Stimulated activated CD4-positive, alpha-beta T cell treated with anti-CD3 and anti-CD28 coated beads, Interleukin-4, amount 100 ng/mL, for 4 hours (primary cell): ENCODE data around the gene LAMTOR3.

Source experiments
- DNase-seq, 2 experiments: peaks; one replicate each; pipeline ENCODE4 v3.0.0-alpha.2; 2020

Gene LAMTOR3

GRCh38 chr4:99894161-99894997 lies at the start of gene LAMTOR3:
Gene LAMTOR3 (minus strand): TSS chr4:99894427. CDS start chr4:99893963, 464 bp downstream.
- peak; percentile 83 to 90 for DNase-seq

DNA sequence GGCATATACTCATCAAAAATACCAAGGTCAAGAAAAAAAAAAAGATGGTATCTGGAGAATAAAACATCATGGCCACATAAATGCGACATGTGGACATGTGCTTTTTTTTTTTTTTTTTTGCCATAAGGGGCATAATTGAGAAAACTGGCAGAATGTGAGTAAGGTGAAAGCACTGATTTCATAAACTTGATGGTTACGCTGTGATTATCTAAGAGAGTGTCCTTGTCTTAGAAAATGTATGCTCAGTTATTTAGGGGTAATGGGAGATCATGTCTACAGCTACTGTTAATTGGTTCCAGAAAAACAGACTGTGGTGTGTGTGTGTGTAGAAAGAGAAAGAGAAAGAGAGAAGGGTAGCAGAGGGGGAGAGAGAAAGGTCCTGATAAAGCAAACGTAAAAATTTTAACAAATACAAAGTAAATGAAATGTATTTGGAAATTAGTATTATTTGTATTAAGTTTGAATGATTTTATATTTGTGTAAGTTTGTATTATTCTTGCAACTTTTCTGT lies 44.1 kb upstream of the LAMTOR3 start:
- DNase-seq, result no peak

DNA sequence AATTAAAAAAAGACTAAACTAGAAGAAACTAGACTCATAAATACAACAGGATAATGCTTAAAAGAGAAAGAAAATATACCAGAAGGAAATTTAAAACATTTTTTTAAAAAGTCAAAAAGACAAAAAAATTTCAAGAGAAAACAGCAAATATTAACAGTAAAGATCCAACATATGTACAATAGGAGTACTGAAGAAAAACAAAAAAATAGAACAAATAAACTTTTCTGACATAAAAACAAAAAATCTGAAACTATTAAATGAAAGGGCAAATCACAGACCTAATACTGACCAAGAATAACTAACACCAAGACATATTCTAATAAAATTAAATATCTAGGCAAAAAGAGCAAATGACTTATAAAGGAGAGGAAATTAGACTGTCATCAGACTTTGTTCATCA lies 40.7 kb upstream of the LAMTOR3 start:
- no peak for DNase-seq

DNA sequence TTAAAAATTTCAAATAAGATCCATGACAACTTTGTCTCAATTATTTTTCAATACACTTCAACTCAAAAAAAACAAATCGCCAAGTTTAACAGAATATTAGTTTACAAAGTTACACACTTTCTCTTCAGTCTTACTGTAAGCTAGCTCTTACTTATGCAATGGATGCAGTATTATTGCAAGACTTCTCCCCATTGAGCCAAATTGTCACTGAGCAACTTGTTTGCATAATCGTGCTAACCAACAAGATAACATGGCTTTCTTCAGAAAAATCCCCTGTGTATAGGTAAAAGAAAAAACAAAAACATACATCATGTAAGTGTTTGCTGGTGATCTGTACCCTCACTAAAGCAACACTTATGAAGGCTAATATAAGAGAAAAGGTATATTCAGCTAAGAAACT lies 33.3 kb upstream of the LAMTOR3 start:
- DNase-seq, result no peak

DNA sequence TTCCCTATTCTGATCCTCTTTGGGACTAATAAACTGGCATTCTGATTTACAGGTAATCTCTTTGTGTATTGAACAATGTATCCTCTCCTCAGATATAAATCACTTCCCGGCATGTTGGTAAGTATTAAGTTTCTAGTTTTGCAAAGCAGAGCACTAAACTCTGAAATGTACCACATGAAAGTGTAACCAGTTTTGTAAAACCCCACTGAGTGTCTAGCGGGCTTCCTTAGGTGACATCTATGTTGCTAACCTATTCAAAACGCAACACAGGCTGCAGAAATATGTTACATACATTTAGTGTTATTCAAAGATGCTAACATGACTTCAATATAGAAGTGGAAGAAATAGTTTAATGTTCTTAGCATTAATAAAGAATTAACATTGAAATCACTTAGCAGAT lies 26.9 kb upstream of the LAMTOR3 start:
- no peak for DNase-seq

- no peak for DNase-seq
Observed at GRCh38 chr4:99918656-99919055, 24.4 kb upstream of the LAMTOR3 start.

GRCh38 chr4:99917575-99917974 lies 23.3 kb upstream of the LAMTOR3 start:
- no peak for DNase-seq

GRCh38 chr4:99915449-99915848 lies 21.2 kb upstream of the LAMTOR3 start:
- no peak for DNase-seq

GRCh38 chr4:99894998-99895397 lies 771 bp upstream of the LAMTOR3 start:
- DNase-seq, result no peak

GRCh38 chr4:99893839-99894160 lies 427 bp downstream of the LAMTOR3 start:
- no peak for DNase-seq

DNA sequence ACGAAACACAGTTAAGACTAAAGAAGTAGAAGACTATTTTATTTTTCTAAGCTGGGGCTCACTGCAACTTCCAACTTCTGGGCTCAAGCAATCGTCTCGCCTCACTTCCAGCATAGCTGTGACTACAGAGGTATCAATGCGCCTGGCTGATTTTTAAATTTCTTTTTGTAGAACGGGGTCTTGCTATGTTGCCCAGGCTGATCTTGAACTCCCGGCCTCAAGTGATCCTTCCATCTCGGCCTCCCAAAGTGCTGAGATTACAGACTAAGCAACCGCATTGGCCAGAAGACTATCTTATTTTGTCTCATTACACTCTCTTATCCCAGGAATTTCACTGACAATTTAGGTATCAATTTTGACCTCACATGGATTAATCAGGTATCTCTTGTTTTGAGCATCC lies 1.2 kb downstream of the LAMTOR3 start:
- DNase-seq, result no peak

DNA sequence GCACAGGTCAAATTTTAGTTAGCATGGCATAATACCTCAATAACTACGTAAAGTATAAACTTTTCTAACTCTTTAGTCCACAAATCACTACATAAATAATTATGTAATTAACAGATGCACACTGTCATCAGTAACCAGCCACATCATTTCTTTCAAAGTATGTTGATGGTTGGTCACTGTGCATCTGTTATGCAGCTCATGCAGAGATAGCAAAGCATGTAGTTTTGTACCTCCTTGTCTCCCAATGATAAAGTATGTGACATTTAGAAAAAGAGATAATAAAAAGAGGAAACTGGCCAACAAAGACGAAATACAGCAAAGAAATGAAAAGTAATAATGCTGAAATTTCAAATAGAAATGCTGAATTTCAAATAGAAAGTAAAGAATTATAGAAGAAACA lies 2.9 kb downstream of the LAMTOR3 start:
- no peak for DNase-seq

- DNase-seq, result no peak
Observed at GRCh38 chr4:99887837-99888236, 6.4 kb downstream of the LAMTOR3 start.

- no peak for DNase-seq
Observed at GRCh38 chr4:99886146-99886545, 8.1 kb downstream of the LAMTOR3 start.

DNA sequence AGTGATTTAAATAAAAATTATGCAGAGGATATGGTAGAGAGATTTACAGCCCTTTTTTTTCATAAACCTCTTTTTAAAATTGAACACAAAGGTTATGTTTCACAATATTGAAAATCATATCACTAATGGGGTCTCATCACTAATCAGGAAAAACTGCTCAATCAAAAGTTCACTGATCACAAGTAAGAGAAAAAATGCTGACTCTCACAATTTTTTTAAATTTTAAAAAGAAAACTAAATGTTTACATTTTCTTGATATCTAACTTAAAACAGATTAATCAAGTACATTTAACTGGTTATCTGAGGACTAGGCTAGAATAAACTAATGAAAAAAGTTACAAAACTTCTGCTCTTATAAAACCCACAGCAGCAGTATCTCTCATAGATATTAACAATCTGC lies 8.5 kb downstream of the LAMTOR3 start:
- no peak for DNase-seq

GRCh38 chr4:99885063-99885664 lies 9.1 kb downstream of the LAMTOR3 start:
- DNase-seq, result no peak

DNA sequence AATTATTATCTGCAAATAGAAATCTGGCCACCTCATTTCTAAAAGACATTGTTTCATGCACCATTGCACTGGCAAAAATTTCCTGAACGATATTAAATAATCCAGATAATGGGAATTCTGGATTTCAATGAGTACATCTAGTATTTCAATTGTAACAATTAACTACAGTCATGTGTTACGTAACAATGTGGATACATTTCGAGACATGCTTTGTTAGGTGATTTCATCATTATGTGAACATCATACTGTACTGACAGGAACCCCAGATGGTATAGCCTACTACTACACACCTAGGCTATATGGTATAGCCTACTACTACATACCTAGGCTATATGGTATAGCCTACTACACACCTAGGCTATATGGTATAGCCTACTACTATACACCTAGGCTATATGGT lies 14.8 kb downstream of the LAMTOR3 start:
- no peak for DNase-seq

DNA sequence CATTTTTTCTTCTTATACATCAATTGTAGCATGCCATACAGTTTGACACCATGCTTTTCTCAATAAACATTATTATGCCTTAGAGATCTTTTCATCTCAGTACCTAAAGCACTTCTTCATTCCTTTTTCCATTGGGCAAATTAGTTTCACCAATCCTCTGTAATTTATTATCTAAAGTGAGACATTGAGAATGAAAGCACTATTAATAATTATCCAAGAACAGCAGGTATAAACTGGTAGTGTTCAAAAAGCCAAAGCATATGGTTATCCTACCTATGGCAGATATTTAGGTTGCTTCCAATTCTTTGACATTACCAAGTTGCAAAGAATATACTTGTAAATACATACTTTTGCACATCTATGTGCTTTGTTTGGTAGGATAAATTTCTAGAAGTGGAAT lies 15.6 kb downstream of the LAMTOR3 start:
- no peak for DNase-seq

DNA sequence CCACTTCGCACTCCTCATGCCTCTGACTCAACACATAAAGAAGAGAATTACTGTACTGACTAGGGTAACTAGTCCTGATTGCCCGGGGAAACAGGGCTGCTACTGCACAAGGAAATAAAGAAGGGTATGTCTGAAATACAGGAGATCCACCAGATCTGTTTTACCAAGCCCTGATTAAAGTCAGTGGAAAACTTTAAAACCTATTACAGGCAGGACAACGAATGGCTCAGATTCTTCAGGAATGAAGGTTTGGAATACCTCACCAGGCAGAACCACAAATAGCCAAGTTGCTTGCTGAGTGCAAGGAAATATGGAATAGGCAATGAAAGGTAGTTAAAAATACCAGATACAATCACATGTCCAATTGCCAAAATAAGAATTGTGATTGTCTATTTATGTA lies 17.3 kb downstream of the LAMTOR3 start:
- DNase-seq, result no peak

- DNase-seq, result no peak
Observed at GRCh38 chr4:99875071-99875470, 19.2 kb downstream of the LAMTOR3 start.

DNA sequence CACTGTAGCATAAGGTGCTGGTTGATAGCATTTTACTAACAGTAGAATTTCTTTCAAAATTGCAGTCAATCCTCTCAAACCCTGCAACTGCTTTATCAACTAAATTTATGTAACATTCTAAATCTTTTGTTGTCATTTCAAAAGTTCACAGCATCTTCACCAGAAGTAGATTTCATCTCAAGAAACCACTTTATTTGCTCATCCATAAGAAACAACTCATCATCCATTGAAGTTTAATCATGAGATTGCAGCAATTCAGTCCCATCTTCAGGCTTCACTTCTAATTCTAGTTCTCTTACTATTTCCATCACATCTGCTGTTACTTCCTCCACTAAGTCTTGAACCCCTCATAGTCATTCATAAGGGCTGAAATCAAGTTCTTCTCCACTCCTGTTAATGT lies 21.7 kb downstream of the LAMTOR3 start:
- no peak for DNase-seq

GRCh38 chr4:99868126-99868596 lies 26.1 kb downstream of the LAMTOR3 start:
- DNase-seq, result no peak

DNA sequence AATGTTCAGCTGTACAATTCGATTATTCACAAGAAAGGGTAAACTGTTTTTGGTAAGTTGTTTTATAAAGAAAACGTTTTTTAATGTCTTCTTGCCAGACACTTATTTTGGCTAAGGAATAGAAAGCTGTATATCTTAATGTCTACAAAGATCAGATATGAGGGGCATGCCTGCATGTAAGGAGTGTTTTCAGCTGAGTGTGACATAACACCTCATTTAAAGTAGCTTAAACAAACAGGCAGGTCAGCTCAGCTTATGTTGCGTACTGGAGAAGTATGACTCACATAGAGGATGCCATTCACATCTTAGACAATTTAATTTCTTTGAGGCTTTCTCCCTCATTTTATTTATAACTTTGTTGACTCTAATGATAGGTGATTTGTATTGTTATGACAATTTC lies 30.4 kb downstream of the LAMTOR3 start:
- DNase-seq, result no peak

GRCh38 chr4:99861120-99861905 lies 32.9 kb downstream of the LAMTOR3 start:
- DNase-seq, result no peak
